SK-N-SH treated with all-trans-retinoic acid at 6 μM for 48 hours (cell line): ENCODE data around the gene ZFP82.

ENCODE experiments used
- ATAC-seq: fragments of 200-7000 bp; cut with Tn5 transposase; 3 replicates; pipeline ENCODE4 v1.9.1; 2020; ENCODE audit warnings: mild to moderate bottlenecking, moderate library complexity
- ARNTL ChIP-seq: fragments of 450-650 bp; formaldehyde crosslinking; IDR thresholded peaks from 2 replicates; pipeline ENCODE4 v1.5.0; 2020; ENCODE audit warnings: low read depth, mild to moderate bottlenecking, moderate library complexity, borderline replicate concordance
- BACH2 ChIP-seq: fragments of 250-450 bp; sonication (Bioruptor Pico); IDR thresholded peaks from 2 replicates; pipeline ENCODE4 v1.9.0; 2021; ENCODE audit warnings: mild to moderate bottlenecking, borderline replicate concordance
- CREB5 ChIP-seq: fragments of 250-450 bp; sonication (Bioruptor Pico); IDR thresholded peaks from 2 replicates; pipeline ENCODE4 v1.5.1; 2020; ENCODE audit warnings: low read depth, mild to moderate bottlenecking, moderate library complexity
- CSDC2 ChIP-seq: fragments of 250-450 bp; sonication (Bioruptor Pico); IDR thresholded peaks from 2 replicates; pipeline ENCODE4 v1.5.0; 2020; ENCODE audit warnings: mild to moderate bottlenecking, moderate library complexity
- GLIS3 ChIP-seq: fragments of 250-450 bp; sonication (Bioruptor Pico); IDR thresholded peaks from 2 replicates; pipeline ENCODE4 v1.5.0; 2020; ENCODE audit warnings: mild to moderate bottlenecking, moderate library complexity
- ISL1 ChIP-seq: fragments of 250-450 bp; sonication (Bioruptor Pico); IDR thresholded peaks from 2 replicates; pipeline ENCODE4 v2.1.2; 2022; ENCODE audit warnings: mild to moderate bottlenecking, moderate library complexity
- OSR1 ChIP-seq: fragments of 250-450 bp; sonication (Bioruptor Pico); IDR thresholded peaks from 2 replicates; pipeline ENCODE4 v1.8.0; 2022; ENCODE audit warnings: moderate library complexity, mild to moderate bottlenecking, inconsistent platforms
- POU6F1 ChIP-seq: fragments of 250-450 bp; sonication (Bioruptor Pico); IDR thresholded peaks from 2 replicates; pipeline ENCODE4 v1.8.0; 2021; ENCODE audit warnings: low read depth, mild to moderate bottlenecking, moderate library complexity, borderline replicate concordance
- PPARA ChIP-seq: fragments of 250-450 bp; sonication (Bioruptor Pico); IDR thresholded peaks from 2 replicates; pipeline ENCODE4 v1.5.0; 2020; ENCODE audit warnings: mild to moderate bottlenecking, borderline replicate concordance
- RARB ChIP-seq: fragments of 250-450 bp; sonication (Bioruptor Pico); IDR thresholded peaks from 2 replicates; pipeline ENCODE4 v1.8.0; 2021; ENCODE audit warnings: mild to moderate bottlenecking, moderate library complexity
- SNAI2 ChIP-seq: fragments of 250-450 bp; sonication (Bioruptor Pico); IDR thresholded peaks from 2 replicates; pipeline ENCODE4 v1.5.0; 2020; ENCODE audit warnings: mild to moderate bottlenecking, moderate library complexity
- TCF4 ChIP-seq: fragments of 250-450 bp; sonication (Bioruptor Pico); IDR thresholded peaks from 2 replicates; pipeline ENCODE4 v1.8.0; 2021; ENCODE audit warnings: mild to moderate bottlenecking, moderate library complexity, borderline replicate concordance
- TOX ChIP-seq: fragments of 250-450 bp; sonication (Bioruptor Pico); IDR thresholded peaks from 2 replicates; pipeline ENCODE4 v1.8.0; 2021; ENCODE audit warnings: mild to moderate bottlenecking, moderate library complexity, borderline replicate concordance
- ZC3H10 ChIP-seq: fragments of 250-450 bp; sonication (Bioruptor Pico); IDR thresholded peaks from 2 replicates; pipeline ENCODE4 v1.5.1; 2021; ENCODE audit warnings: mild to moderate bottlenecking, moderate library complexity
- ZFP30 ChIP-seq: fragments of 450-650 bp; formaldehyde crosslinking; IDR thresholded peaks from 2 replicates; pipeline ENCODE4 v1.5.0; 2022; ENCODE audit warnings: mild to moderate bottlenecking, moderate library complexity
- ZNF565 ChIP-seq: fragments of 450-650 bp; formaldehyde crosslinking; conservative IDR thresholded peaks from 2 replicates; pipeline ENCODE4 v1.5.0; 2020; ENCODE audit warnings: low read depth, mild to moderate bottlenecking, moderate library complexity
- ZNF70 ChIP-seq: fragments of 450-650 bp; formaldehyde crosslinking; IDR thresholded peaks from 2 replicates; pipeline ENCODE4 v1.5.0; 2020; ENCODE audit warnings: mild to moderate bottlenecking, moderate library complexity
- ZNF8 ChIP-seq: fragments of 450-650 bp; formaldehyde crosslinking; IDR thresholded peaks from 2 replicates; pipeline ENCODE4 v1.5.0; 2020; ENCODE audit warnings: mild to moderate bottlenecking, moderate library complexity
- TF ChIP-seq, protein P1 (sequence below): fragments of 250-450 bp; sonication (Bioruptor Pico); IDR thresholded peaks from 2 replicates; pipeline ENCODE4 v1.5.0; 2020; ENCODE audit warnings: mild to moderate bottlenecking, moderate library complexity

The ZFP82 gene

DNA sequence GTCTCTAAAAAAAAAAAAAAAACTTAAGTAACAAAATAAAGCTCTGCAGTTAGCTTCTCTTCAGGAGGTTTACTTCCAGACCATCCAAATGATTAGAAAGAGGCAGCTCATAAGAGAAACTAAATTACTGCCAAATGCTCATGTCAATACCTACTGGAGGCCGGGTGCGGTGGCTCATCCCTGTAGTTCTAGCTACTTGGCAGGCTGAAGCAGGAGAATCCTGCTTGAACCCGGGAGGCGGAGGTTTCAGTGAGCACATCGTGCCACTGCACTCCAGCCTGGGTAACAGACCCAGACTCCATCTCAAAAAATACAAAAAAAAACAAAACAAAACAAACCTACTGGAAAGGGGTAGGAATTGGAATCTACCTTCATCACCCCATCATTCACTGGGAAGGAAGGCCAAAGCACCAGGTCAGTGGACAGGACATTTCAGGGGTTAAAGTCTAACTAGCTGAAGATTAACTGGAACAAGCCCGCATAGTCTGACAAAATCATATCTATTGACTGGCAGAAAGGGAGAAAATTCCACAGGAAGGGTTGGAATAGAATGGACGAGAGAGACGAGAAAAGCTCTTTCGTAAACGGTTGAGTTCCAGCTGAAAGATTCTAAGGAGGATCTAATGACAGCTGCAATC lies 40.8 kb downstream of the ZFP82 start:
- TF ChIP-seq ZNF8 (CRISPR knock-in tag) (no peak), CREB5 (no peak), TCF4 (CRISPR knock-in tag) (no peak), TOX (CRISPR knock-in tag) (no peak), POU6F1 (CRISPR knock-in tag) (no peak), PPARA (CRISPR knock-in tag) (no peak), RARB (no peak)
- TF ChIP-seq, protein P1, sequence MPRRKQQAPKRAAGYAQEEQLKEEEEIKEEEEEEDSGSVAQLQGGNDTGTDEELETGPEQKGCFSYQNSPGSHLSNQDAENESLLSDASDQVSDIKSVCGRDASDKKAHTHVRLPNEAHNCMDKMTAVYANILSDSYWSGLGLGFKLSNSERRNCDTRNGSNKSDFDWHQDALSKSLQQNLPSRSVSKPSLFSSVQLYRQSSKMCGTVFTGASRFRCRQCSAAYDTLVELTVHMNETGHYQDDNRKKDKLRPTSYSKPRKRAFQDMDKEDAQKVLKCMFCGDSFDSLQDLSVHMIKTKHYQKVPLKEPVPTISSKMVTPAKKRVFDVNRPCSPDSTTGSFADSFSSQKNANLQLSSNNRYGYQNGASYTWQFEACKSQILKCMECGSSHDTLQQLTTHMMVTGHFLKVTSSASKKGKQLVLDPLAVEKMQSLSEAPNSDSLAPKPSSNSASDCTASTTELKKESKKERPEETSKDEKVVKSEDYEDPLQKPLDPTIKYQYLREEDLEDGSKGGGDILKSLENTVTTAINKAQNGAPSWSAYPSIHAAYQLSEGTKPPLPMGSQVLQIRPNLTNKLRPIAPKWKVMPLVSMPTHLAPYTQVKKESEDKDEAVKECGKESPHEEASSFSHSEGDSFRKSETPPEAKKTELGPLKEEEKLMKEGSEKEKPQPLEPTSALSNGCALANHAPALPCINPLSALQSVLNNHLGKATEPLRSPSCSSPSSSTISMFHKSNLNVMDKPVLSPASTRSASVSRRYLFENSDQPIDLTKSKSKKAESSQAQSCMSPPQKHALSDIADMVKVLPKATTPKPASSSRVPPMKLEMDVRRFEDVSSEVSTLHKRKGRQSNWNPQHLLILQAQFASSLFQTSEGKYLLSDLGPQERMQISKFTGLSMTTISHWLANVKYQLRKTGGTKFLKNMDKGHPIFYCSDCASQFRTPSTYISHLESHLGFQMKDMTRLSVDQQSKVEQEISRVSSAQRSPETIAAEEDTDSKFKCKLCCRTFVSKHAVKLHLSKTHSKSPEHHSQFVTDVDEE = no peak
- ATAC-seq = no peak

DNA sequence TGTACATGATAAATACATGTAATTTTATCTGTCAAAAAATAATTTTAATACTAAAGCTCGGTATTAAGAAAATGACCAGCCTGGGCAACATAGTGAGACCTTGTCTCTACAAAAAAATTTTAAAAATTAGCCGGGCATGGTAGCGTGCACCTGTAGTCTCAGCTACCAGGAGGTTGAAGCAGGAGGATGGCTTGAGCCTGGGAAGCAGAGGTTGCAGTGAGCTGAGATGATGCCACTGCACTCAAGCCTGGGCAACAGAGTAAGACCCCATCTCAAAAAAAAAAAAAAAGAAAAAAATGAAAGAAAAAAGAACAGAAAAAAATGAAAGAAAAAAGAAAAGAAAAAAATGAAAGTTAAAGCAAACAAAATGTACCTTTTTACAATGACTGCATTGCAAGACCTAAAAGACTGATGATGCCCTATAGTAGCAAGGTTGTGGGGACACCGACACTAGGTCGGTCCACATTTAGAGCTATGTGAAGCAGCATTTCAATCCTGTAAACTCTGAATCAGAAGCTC lies 44.7 kb downstream of the ZFP82 start:
- ATAC-seq = no peak
- TF ChIP-seq SNAI2 (CRISPR knock-in tag) (no peak), GLIS3 (CRISPR knock-in tag) (no peak)

- no peak for ATAC-seq
- TF ChIP-seq SNAI2 (CRISPR knock-in tag) = no peak
- no peak for TF ChIP-seq ZNF565
- no peak for TF ChIP-seq ARNTL
- TF ChIP-seq CREB5 = no peak
- no peak for TF ChIP-seq OSR1 (CRISPR knock-in tag)
- no peak for TF ChIP-seq POU6F1 (CRISPR knock-in tag)
- TF ChIP-seq ZNF70 = no peak
- no peak for TF ChIP-seq PPARA (CRISPR knock-in tag)
- TF ChIP-seq, protein P1 = no peak
- no peak for TF ChIP-seq ZNF8 (CRISPR knock-in tag)
- no peak for TF ChIP-seq GLIS3 (CRISPR knock-in tag)
Measured at GRCh38 chr19:36371886-36372285, 46.6 kb downstream of the ZFP82 start.

DNA sequence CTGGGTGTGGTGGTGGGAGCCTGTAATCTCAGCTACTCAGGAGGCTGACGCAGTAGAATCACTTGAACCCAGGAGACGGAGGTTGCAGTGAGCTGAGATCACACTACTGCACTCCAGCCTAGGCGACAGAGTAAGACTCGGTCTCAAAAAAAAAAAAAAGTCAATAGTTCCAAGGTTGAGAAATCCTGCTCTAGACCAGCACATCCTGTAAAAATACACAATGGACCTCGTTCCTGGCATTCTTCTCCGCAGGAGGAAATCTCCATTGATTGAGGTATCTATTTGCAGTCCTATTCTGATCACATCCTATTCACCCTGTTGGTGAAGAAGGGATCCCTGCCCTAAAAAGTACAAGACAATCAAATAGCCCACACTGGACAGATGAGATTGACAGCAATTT lies 54.6 kb downstream of the ZFP82 start:
- TF ChIP-seq CSDC2 (CRISPR knock-in tag) (no peak), TOX (CRISPR knock-in tag) (no peak), OSR1 (CRISPR knock-in tag) (no peak), ZNF565 (no peak), POU6F1 (CRISPR knock-in tag) (no peak), ZNF8 (CRISPR knock-in tag) (no peak), SNAI2 (CRISPR knock-in tag) (no peak), BACH2 (no peak), ZFP30 (CRISPR knock-in tag) (no peak), ZC3H10 (no peak), ISL1 (no peak), CREB5 (no peak), ARNTL (no peak)
- ATAC-seq = no peak
